Measurements from ENCODE around the gene FAM185A. TPM values are rescaled to one million over a fixed set of nuclear protein-coding genes. Genes with fewer than 3 reads are reported as not detected.

The FAM185A gene
- polyA plus RNA-seq, 3 donors = 2.5 to 6.8 (median 4.8) TPM

DNA sequence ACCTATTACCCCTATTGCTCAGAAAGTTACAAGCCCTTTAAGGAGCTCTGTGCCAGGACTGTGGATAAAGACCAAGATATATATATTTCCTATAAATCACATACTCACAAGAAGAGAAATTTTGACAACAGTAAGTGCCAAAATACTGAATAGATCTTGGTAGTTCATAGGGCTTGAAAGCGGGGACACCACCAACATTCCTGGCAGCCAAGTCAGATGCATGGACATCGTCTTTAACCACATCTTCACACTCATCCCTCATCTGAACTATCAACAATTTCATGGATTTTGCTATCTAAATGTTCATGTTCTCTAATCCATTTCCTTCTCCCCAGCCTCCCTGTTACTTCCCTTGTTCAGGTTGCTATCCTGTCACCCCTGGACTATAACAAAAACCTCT lies 96.5 kb downstream of the FAM185A start:
- H3K27me3 Mint-ChIP-seq (ENCODE audit: low read depth in 3 of 3) = no peaks in the 10 kb centered on the region
- TF ChIP-seq CTCF (IDR thresholded peaks at IDR 0.05) = no peak
- no peak for DNase-seq
- intact Hi-C loops (cut with micrococcal nuclease) = no loop called here
- no peaks in the 10 kb centered on the region for H3K36me3 ChIP-seq (replicated peaks in 1 of 2; ENCODE audit: control insufficient read depth in 1 of 2, insufficient read depth in 2 of 2, low read length in 2 of 2)
- WGBS (ENCODE audit: insufficient coverage) = 100% methylated on average over 2 of the region's 2 CpGs
- peaks cover 0 to 2% (median 0%) of the 10 kb centered on the region in 7 donors for H3K9me3 Mint-ChIP-seq
- H3K4me3 ChIP-seq (replicated peaks in 1 of 3; ENCODE audit: low read depth in 2 of 3, low read length in 3 of 3) = no peak overlapping the region
- H3K4me1 Mint-ChIP-seq = peaks cover 4% of the 10 kb centered on the region
- H3K9ac ChIP-seq (ENCODE audit: insufficient read depth, low read length, poor library complexity, severe bottlenecking) = no peak overlapping the region
- H4K20me1 ChIP-seq (ENCODE audit: insufficient read depth, low read length) = no peaks in the 10 kb centered on the region
- no peaks in the 10 kb centered on the region for H3K79me2 ChIP-seq (ENCODE audit: insufficient read depth, low read length)
- no peak overlapping the region for H3K4me3 Mint-ChIP-seq
- no peaks in the 10 kb centered on the region for H3K27me3 ChIP-seq (ENCODE audit: control insufficient read depth in 2 of 2, insufficient read depth in 2 of 2, low read length in 2 of 2)
- H3K27ac ChIP-seq (ENCODE audit: low read depth in 1 of 2, low read length in 2 of 2) = no peak overlapping the region
- H3K9me3 ChIP-seq (replicated peaks in 1 of 2; ENCODE audit: control insufficient read depth in 1 of 2, insufficient read depth in 1 of 2, low read length in 2 of 2) = no peaks in the 10 kb centered on the region
- peaks cover 2 to 3% of the 10 kb centered on the region in 2 donors for H3K36me3 Mint-ChIP-seq
- H2AFZ ChIP-seq (ENCODE audit: insufficient read depth, low read depth, low read length, poor library complexity, severe bottlenecking) = no peak overlapping the region
- no peak overlapping the region for H3K27ac Mint-ChIP-seq
- H3K4me2 ChIP-seq (replicated peaks; ENCODE audit: extremely low read depth, low read length, poor library complexity, severe bottlenecking) = no peak overlapping the region
- H3K4me1 ChIP-seq (ENCODE audit: control insufficient read depth in 1 of 2, insufficient read depth in 2 of 2, low read length in 2 of 2) = no peaks in the 10 kb centered on the region

GRCh38 chr7:102849079-102849478 lies 100.3 kb downstream of the FAM185A start:
- Histone ChIP-seq H3K9me3 (replicated peaks in 1 of 2; ENCODE audit: control insufficient read depth in 1 of 2, insufficient read depth in 1 of 2, low read length in 2 of 2) (no peaks in the 10 kb centered on the region), H4K20me1 (ENCODE audit: insufficient read depth, low read length) (no peaks in the 10 kb centered on the region), H3K79me2 (ENCODE audit: insufficient read depth, low read length) (no peaks in the 10 kb centered on the region), H3K27me3 (ENCODE audit: control insufficient read depth in 2 of 2, insufficient read depth in 2 of 2, low read length in 2 of 2) (no peaks in the 10 kb centered on the region), H3K4me2 (replicated peaks; ENCODE audit: extremely low read depth, low read length, poor library complexity, severe bottlenecking) (no peak overlapping the region), H3K4me3 (replicated peaks in 1 of 3; ENCODE audit: low read depth in 2 of 3, low read length in 3 of 3) (no peak overlapping the region), H3K36me3 (replicated peaks in 1 of 2; ENCODE audit: control insufficient read depth in 1 of 2, insufficient read depth in 2 of 2, low read length in 2 of 2) (no peaks in the 10 kb centered on the region), H3K9ac (ENCODE audit: insufficient read depth, low read length, poor library complexity, severe bottlenecking) (no peak overlapping the region), H2AFZ (ENCODE audit: insufficient read depth, low read depth, low read length, poor library complexity, severe bottlenecking) (no peak overlapping the region), H3K27ac (ENCODE audit: low read depth in 1 of 2, low read length in 2 of 2) (no peak overlapping the region), H3K4me1 (ENCODE audit: control insufficient read depth in 1 of 2, insufficient read depth in 2 of 2, low read length in 2 of 2) (no peaks in the 10 kb centered on the region)
- H3K4me1 Mint-ChIP-seq = peaks cover 6% of the 10 kb centered on the region
- no peak overlapping the region for H3K4me3 Mint-ChIP-seq
- intact Hi-C loops (cut with micrococcal nuclease) = no loop called here
- H3K36me3 Mint-ChIP-seq = peaks cover 6 to 8% of the 10 kb centered on the region in 2 donors
- DNase-seq = no peak
- TF ChIP-seq CTCF (IDR thresholded peaks at IDR 0.05) = no peak
- no peak overlapping the region for H3K27ac Mint-ChIP-seq
- no peaks in the 10 kb centered on the region for H3K27me3 Mint-ChIP-seq (ENCODE audit: low read depth in 3 of 3)
- 100% methylated on average over 1 of the region's 5 CpGs for whole genome bisulfite sequencing (ENCODE audit: insufficient coverage)
- H3K9me3 Mint-ChIP-seq = peaks cover 0 to 6% (median 0%) of the 10 kb centered on the region in 7 donors

All from CD14-positive monocyte (primary cell).